ENCODE data around the gene CENPS.
"Not testable (repeated sequence)": the region's sequence is repeated elsewhere in the genome, so short reads cannot be mapped to it uniquely, and the experiment has no call there.

The CENPS gene

GRCh38 chr1:10456048-10456447 lies 25.8 kb downstream of the CENPS start:
- DNase-seq: peak; percentile 18

DNA sequence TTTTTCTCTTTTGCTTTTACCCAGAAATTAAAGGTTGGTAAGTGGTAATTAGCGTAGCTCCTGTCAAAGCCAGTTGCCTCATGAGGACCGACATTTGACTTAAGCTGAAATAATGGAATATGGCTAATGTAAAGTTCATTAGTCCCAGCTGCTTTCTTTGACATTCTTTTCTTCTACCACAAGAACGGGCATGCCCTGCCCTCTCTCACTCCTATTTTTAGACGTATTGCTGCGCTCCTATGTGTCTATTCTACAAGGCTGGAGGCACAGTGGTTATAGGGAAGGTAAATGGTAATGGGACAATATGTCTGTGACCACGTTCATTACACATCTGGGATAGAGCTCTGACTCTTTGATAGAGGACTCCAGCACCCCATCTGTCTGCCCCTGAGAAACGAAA lies 26.4 kb downstream of the CENPS start:
- DNase-seq: peak; percentile 78

DNA sequence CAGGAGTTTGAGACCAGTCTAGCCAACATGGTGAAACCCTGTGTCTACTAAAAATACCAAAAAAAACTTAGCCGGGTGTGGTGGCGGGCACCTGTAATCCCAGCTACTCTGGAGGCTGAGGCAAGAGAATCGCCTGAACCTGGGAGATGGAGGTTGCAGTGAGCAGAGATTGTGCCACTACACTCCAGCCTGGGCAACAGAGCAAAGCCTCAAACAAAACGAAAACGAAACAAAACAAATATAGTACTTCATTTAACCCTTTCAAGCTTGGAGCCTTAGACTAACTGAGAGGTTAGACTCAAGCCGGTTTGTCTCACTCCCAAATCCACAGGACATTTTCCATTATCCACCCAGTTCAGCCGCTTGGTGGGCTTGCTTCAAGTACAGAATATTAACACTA lies 27.2 kb downstream of the CENPS start:
- DNase-seq: not testable (repeated sequence)

DNA sequence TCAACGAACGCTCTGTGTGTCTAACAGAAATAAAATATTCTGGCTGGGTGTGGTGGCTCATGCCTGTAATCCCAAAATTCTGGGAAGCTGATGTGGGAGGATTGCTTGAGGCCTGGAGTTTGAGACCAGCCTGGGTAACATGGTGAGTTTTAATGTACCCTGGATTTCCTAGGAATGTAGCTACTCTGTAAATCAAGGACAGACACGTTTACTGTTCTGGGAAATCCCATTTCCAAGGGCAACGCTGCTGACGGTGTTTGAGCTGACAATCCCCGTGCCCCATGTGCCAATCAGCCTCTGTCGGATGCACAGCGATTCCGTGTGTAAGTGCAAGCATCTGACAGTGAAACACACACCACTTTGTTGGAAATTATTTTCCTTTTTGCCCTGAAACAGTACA lies 27.6 kb downstream of the CENPS start:
- DNase-seq: peak; percentile 10

- peak; percentile 71 for DNase-seq
These were observed 29.0 kb downstream of the CENPS start for GRCh38 chr1:10459184-10459583.

DNA sequence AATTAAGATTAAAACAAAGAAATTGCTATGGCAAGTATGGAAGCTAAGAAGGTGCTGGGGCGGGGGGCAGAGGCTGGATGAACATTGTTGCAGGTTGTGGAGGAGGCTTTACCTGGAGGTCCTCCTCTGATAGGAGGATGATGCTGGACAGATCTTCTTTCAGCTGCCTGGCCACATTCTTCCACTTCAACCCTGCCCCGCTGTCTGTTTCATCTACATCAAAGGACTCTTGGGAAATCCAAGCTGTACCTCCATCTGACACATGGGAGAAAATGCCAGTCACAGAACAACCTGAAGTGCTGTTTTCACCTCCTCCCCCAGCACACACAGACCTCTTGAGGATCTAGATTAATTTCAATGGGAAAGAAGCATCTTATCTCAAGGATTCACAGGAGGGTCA lies 36.8 kb downstream of the CENPS start:
- no peak for DNase-seq

DNA sequence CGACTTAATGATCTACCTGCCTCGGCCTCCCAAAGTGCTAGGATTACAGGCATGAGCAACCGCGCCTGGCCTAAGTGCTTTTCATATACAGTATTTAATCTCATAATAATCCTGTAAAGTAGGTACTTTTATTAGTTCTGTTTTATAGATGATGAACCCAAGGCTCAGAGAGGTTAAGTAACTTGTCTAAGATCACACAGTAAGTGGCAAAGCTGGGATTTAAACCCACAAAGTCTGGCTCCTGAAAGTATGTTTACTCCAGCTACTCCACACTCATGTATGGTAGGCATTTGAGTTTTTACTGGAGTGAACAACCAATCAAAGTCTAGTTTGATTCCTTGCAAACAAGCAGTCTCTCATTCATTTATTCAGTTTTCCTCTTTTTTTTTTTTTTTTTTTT lies 39.8 kb downstream of the CENPS start:
- no peak for DNase-seq

DNA sequence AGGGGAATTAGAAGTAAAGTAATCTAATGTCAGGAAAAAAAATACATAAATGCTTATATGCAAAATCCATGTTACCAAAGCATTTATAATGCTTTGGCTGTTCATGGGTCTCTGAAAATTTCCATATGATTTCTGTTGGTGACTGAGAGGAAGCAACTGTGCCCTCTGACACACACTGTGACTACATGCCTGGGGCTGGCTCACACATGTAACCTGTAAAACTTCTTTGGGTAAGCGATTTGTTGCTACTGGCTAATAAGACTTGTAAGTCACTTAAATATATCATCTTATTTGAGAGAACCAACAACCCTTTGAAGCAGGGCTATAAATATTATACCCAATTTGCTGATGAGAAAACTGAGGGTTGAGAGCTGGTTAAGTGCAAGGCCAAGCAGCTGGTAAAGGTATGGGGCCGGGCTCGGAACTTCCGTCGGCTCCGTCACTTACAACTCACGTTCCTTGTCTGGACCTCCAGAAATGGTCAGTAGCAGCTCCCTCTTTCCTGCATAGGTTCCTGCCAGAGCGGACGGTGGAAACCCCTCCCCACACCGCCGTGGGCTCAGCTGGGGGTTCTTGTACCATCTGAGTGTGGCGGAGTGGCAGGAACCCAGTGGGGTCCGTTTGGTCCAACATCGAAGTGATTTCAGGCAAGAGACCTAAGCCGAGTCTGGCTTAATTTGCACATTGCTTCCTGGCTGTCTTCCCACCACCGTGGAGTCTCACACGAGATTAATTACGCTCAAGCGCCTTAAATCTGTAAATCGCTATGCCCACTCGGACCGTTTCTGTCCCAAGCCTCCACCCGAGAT lies 41.4 kb downstream of the CENPS start:
- DNase-seq: peak; percentile 42

- DNase-seq: peak; percentile 93
These were observed 42.2 kb downstream of the CENPS start, which contains the start of gene DFFA for GRCh38 chr1:10472220-10473144. Gene DFFA (minus strand): TSS chr1:10472529. CDS start chr1:10472458, 71 bp downstream.

GRCh38 chr1:10473145-10473765 lies 43.0 kb downstream of the CENPS start:
- no peak for DNase-seq

GRCh38 chr1:10474309-10474612 lies 44.0 kb downstream of the CENPS start:
- DNase-seq: not testable (repeated sequence)

- peak; percentile 89 for DNase-seq
These were observed 44.6 kb downstream of the CENPS start, which contains the start of gene PEX14 for GRCh38 chr1:10474613-10475507. Gene PEX14 (plus strand): TSS chr1:10474950. CDS start chr1:10474967, 17 bp downstream.

GRCh38 chr1:10475510-10475909 lies 45.3 kb downstream of the CENPS start:
- DNase-seq: no peak

GRCh38 chr1:10479296-10479695 lies 49.1 kb downstream of the CENPS start:
- DNase-seq: no peak

- no peak for DNase-seq
These were observed 50.4 kb downstream of the CENPS start for GRCh38 chr1:10480614-10481013.

GRCh38 chr1:10484521-10484920 lies 54.3 kb downstream of the CENPS start:
- no peak for DNase-seq

- peak; percentile 74 for DNase-seq
These were observed 59.2 kb downstream of the CENPS start for GRCh38 chr1:10489291-10490055.

DNA sequence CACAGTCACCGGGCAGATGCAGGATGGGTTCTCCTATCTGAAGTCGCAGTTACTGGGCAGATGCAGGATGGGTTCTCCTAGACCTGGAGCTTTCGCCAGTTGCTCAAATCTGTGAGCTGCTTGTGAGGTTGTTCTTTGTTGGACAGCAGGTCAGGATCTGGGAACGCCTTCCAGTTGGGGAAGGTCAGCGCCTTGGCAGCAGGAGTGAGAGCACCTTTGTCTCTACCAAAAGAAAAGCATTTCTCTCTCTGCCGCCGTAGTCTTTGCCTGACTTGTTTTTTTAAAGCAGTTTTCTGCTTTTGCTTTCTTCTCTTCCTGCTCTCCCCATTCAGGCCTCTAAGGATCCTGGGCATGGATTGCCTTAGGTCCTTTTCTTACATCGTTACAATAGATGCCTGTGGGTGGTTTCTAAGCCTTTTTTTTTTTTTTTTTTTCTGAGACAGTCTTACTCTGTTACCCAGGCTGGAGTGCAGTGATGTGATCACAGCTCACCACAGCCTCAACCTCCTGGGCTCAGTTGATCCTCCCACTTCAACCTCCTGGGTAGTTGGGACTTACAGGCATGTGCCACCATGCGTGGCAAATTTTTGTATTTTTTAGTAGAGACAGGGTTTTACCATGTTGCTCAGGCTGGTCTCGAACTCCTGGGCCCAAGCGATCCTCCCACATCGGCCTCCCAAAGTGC lies 60.2 kb downstream of the CENPS start:
- DNase-seq: peak; percentile 22

Data from NCI-H69 (cell line).